HL-60 (cell line): ENCODE measurements around the gene HELLS.

Experiments used
- DNase-seq, 2 experiments: peaks; one replicate each; pipeline ENCODE4 v3.0.0-alpha.2; 2010 to 2020; ENCODE audit warnings: low read depth in 1 of 2, low spot score in 1 of 2
- H3K27ac ChIP-seq: fragments of 250-450 bp; sonication (Bioruptor Pico); replicated peaks from 2 replicates; pipeline ENCODE4 v1.5.1; 2020; ENCODE audit warnings: mild to moderate bottlenecking, moderate library complexity
- H3K27me3 ChIP-seq: fragments of 250-450 bp; sonication (Bioruptor Pico); 2 replicates; pipeline ENCODE4 v1.5.1; 2021; ENCODE audit warnings: mild to moderate bottlenecking, moderate library complexity; ENCODE audit not compliant: insufficient read depth, poor library complexity, severe bottlenecking
- H3K4me3 ChIP-seq: replicated peaks from 2 replicates; pipeline ENCODE4 v1.5.1; 2011; ENCODE audit warnings: mild to moderate bottlenecking, control low read depth, low read length; ENCODE audit not compliant: insufficient read depth
- GABPA ChIP-seq: IDR thresholded peaks from 2 replicates; pipeline ENCODE4 v1.6.1; 2012; ENCODE audit warnings: low read depth
- POLR2AphosphoS5 ChIP-seq: IDR thresholded peaks from 2 replicates; pipeline ENCODE4 v1.6.1; 2012; ENCODE audit warnings: low read depth
- SPI1 ChIP-seq: IDR thresholded peaks from 2 replicates; pipeline ENCODE4 v1.6.1; 2012; ENCODE audit warnings: low read depth, mild to moderate bottlenecking, borderline replicate concordance
- long read RNA-seq: library from polyadenylated mRNA; unstranded; transcript quantifications from one replicate; pipeline ENCODE4 v2.0.0, GENCODE V29; 2020
- TF ChIP-seq, protein P1 (sequence below): IDR thresholded peaks from one replicate; pipeline ENCODE4 v1.5.1; 2011; ENCODE audit warnings: low read length, control low read depth, inconsistent platforms; ENCODE audit not compliant: insufficient read depth
- TF ChIP-seq, protein P2 (sequence below): IDR thresholded peaks from 2 replicates; pipeline ENCODE4 v1.6.1; 2012; ENCODE audit warnings: low read depth; ENCODE audit not compliant: insufficient replicate concordance

HELLS gene
- long read RNA-seq, transcript HELLS-202 (22 exons, 3,099 nt) = major isoform, 22 of 38 reads
- long read RNA-seq, partial matches to known transcripts = 5 of 38 reads
- long read RNA-seq, other reads (novel, unspliced or antisense) = 11 of 38 reads

- peak; percentile 68 to 80 for DNase-seq
- Histone ChIP-seq H3K4me3 (peak within 1 kb of the TSS; percentile 62), H3K27me3 (no peaks in the 10 kb centered on the region), H3K27ac (peak within 1 kb of the TSS; percentile 91)
- TF ChIP-seq POLR2AphosphoS5 = peak; percentile 48; the same call in 1 of the 2 replicates
- TF ChIP-seq, protein P1, sequence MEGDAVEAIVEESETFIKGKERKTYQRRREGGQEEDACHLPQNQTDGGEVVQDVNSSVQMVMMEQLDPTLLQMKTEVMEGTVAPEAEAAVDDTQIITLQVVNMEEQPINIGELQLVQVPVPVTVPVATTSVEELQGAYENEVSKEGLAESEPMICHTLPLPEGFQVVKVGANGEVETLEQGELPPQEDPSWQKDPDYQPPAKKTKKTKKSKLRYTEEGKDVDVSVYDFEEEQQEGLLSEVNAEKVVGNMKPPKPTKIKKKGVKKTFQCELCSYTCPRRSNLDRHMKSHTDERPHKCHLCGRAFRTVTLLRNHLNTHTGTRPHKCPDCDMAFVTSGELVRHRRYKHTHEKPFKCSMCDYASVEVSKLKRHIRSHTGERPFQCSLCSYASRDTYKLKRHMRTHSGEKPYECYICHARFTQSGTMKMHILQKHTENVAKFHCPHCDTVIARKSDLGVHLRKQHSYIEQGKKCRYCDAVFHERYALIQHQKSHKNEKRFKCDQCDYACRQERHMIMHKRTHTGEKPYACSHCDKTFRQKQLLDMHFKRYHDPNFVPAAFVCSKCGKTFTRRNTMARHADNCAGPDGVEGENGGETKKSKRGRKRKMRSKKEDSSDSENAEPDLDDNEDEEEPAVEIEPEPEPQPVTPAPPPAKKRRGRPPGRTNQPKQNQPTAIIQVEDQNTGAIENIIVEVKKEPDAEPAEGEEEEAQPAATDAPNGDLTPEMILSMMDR = no peak
- no peak for TF ChIP-seq SPI1
- TF ChIP-seq GABPA = no peak
Measured at GRCh38 chr10:94545391-94546048, at the start of gene HELLS. Gene HELLS, plus strand, starts transcription at chr10:94545788. Its CDS starts 134 bp downstream, at chr10:94545922.

GRCh38 chr10:94496010-94496409, 49.6 kb upstream of the HELLS start:
- Histone ChIP-seq H3K4me3 (no peak overlapping the region), H3K27ac (no peak overlapping the region), H3K27me3 (no peaks in the 10 kb centered on the region)
- TF ChIP-seq GABPA = no peak
- no peak for DNase-seq

DNA sequence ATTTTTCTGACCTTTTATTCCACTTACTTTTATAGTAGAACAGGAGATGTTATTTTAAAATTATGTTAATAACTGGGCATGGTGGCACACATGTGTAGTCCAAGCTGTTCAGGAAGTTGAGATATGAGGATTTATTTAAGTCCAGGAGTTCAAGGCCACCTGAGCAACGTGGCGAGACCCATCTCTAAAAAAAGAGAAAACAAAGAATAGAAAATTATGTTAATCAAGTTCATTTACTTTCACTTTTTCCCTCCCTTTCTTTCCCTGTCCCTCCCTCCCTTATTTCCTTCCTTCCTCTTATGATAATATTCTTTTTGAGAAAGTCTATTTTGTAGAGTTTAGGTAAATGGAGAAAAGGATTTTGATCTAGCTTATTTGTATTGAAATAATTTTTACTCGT, 48.9 kb upstream of the HELLS start:
- Histone ChIP-seq H3K27me3 (no peaks in the 10 kb centered on the region), H3K27ac (no peak overlapping the region), H3K4me3 (no peak overlapping the region)
- no peak for DNase-seq
- no peak for TF ChIP-seq POLR2AphosphoS5
- TF ChIP-seq, protein P2, sequence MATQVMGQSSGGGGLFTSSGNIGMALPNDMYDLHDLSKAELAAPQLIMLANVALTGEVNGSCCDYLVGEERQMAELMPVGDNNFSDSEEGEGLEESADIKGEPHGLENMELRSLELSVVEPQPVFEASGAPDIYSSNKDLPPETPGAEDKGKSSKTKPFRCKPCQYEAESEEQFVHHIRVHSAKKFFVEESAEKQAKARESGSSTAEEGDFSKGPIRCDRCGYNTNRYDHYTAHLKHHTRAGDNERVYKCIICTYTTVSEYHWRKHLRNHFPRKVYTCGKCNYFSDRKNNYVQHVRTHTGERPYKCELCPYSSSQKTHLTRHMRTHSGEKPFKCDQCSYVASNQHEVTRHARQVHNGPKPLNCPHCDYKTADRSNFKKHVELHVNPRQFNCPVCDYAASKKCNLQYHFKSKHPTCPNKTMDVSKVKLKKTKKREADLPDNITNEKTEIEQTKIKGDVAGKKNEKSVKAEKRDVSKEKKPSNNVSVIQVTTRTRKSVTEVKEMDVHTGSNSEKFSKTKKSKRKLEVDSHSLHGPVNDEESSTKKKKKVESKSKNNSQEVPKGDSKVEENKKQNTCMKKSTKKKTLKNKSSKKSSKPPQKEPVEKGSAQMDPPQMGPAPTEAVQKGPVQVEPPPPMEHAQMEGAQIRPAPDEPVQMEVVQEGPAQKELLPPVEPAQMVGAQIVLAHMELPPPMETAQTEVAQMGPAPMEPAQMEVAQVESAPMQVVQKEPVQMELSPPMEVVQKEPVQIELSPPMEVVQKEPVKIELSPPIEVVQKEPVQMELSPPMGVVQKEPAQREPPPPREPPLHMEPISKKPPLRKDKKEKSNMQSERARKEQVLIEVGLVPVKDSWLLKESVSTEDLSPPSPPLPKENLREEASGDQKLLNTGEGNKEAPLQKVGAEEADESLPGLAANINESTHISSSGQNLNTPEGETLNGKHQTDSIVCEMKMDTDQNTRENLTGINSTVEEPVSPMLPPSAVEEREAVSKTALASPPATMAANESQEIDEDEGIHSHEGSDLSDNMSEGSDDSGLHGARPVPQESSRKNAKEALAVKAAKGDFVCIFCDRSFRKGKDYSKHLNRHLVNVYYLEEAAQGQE = no peak
- TF ChIP-seq, protein P1 = no peak

DNA sequence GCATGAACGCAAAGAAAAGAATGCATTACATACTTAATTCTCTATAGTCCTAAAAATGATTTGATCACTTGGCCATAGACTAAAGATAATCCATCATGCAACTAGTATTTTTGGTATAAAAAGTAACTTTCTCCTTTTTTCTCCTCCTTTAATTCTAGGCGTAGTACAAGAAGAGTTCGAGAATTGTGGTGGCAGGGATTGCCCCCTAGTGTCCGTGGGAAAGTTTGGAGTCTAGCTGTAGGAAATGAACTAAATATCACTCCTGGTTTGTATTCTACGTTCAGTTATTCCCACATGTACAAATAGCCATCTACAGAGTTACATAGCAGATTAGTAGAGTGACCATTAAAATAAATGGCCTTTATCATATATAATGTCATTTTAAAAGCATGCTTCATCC, 45.5 kb upstream of the HELLS start:
- TF ChIP-seq, protein P2 = no peak
- TF ChIP-seq GABPA (no peak), SPI1 (no peak), POLR2AphosphoS5 (no peak)
- no peak overlapping the region for H3K27ac ChIP-seq
- H3K27me3 ChIP-seq = no peaks in the 10 kb centered on the region
- DNase-seq = no peak
- no peak overlapping the region for H3K4me3 ChIP-seq
